Fibroblast of skin of left quadriceps (primary cell): ENCODE results near the gene SIL1.
"Not testable (repeated sequence)": the region's sequence is repeated elsewhere in the genome, so short reads cannot be mapped to it uniquely, and the experiment has no call there.

ENCODE experiments used
- DNase-seq, 2 experiments: peaks; one replicate each; pipeline ENCODE4 v3.0.0-alpha.2; 2013; ENCODE audit warnings: low read depth in 2 of 2

Gene SIL1

GRCh38 chr5:139141446-139142204 is 56.5 kb downstream of the SIL1 start:
- no peak for DNase-seq

- peak; percentile 36 to 44 for DNase-seq
Measured at GRCh38 chr5:139140591-139141071, 57.5 kb downstream of the SIL1 start.

DNA sequence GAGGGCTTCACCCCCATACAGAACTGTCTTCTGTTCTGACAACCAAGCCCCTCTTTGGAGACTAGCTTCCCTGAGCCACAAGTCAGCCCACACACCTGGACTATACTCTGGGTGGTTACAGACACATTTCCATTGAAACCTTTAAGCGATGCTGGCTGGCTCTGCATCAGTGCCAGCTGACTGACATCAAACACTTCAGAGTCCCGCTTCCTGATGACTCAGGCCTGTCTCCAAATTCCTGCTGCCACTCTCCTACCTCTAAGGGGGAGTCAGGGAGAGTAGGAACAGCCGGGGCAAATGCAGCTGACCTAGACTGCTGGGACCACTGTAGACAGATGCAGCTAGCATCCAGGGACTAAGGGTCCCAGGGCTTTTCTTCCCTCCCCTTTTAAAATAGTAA is 59.4 kb downstream of the SIL1 start:
- no peak for DNase-seq

GRCh38 chr5:139138109-139138508 is 60.1 kb downstream of the SIL1 start:
- no peak for DNase-seq

- no peak for DNase-seq
Measured at GRCh38 chr5:139137697-139138096, 60.5 kb downstream of the SIL1 start.

GRCh38 chr5:139134906-139135305 is 63.3 kb downstream of the SIL1 start:
- no peak for DNase-seq

- no peak for DNase-seq
Measured at GRCh38 chr5:139133282-139133681, 64.9 kb downstream of the SIL1 start.

- DNase-seq: no peak
Measured at GRCh38 chr5:139132515-139132914, 65.7 kb downstream of the SIL1 start.

DNA sequence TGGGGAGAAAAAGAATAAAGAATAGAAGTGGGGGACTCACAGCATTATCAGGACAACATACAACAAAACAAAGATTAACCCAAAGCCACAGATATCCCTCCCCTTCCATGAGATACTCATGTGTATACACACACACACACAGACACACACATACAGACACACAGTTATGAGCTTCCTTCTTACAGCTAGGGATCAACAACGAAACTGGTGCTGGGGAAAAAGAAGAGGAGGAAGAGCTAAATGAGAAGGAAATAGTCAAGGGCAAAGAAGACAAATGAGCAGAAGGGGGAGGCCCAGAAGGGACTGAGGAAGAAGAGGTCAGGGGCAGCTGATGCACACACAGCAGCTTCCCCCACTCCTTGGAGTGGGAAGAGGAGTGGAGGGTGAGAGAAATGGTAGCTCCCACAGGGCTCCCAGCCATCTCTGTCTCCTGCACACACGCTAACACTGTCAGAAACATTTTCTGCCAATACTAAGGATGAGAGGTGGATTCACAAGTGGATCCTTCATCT is 66.2 kb downstream of the SIL1 start:
- DNase-seq: no peak

DNA sequence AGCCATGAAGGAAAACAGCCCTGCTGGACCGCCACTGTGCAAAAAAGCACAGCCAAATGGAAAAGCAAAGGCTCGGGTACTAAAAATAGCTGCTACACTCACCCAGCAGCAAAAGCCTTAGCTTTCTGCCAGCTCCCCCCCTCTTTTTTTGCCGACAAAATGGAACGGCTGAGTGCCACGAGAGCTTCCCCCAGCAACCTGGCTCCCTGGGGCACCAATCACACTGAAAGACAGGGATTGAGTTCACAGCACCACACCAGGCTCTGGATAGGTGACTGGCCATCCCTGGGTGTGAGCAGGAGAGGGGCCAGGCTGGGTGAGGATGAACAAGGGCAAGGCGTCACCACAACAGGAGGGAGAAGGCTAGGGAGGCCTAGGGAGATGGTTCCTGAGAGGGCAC is 66.7 kb downstream of the SIL1 start:
- DNase-seq: peak in 1 of 2 experiments; percentile 22

- no peak for DNase-seq
Measured at GRCh38 chr5:139131062-139131461, 67.1 kb downstream of the SIL1 start.

DNA sequence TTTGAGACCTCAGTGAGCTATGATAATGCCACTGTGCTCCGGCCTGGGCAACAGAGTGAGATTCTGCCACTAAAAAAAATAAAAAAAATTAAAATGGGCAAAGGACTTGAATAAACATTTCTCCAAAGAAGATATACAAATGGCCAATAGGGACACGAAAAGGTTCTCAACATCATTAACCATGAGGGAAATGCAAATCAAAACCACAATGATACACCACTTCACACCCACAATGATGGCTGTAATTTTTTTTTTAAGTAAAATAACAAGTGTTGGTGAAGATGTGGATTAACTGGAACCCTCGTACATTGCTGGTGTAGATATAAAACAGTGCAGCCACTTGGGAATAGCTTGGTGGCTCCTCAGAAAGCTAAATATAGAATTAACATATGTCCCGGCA is 68.0 kb downstream of the SIL1 start:
- DNase-seq: no peak

DNA sequence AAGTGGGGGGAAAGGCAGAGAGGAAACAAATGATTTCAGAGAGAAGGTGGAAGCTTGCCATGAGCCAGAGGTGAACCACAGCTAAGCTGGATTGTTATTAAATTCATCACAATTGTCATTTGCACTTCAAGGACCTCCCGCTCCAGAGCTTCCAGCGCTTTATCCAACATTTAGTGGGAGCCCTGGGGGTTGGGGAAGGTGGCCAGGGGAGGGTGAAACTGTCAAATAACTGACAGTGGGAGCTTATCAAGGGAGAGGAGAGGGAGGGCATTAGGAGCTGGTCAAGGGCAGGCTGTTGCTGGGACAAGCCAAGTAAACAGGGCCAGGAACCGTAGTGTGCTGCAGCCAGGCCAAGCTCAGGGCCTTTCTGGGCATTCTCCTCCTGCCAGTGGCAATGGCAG is 71.5 kb downstream of the SIL1 start:
- DNase-seq: no peak

DNA sequence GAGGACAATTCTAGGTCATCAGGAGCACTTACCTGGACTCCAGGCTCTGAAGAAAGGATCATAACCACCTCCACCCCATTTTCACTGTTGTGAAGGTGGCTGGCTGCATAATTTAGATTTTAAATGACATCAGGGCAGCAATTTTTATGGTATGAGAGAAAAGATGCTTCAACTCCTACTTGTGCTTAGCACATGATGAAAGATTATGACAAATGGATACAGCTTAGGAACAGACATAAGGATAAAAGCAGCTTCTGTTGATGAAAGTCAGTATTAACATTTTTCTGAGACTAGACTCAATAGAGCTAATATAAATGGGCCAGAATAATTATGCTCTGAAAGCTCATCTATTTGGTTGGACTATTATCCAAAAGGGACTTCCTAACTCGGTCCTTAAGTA is 72.2 kb downstream of the SIL1 start:
- no peak for DNase-seq

GRCh38 chr5:139124774-139125520 is 73.2 kb downstream of the SIL1 start:
- DNase-seq: no peak

DNA sequence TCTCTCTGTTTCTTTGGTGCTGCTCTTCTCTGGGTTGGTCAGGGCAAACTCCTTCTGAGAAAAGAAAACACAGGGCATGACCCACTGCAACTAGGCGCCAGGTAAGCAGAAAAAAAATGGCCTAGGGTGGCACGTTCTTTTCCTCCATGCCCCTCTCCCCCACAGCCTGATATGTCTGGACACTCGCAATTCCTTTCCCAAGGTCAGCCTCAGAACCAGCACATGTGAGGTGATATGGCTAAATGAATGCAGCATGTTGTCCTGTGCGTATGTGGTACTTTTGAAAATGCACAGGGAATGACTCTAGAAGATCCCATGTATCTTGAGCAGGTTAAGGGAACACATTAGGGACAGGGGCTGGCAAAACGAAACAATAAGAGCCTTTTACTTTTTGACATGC is 77.0 kb downstream of the SIL1 start:
- DNase-seq: no peak

- no peak for DNase-seq
Measured at GRCh38 chr5:139120521-139120920, 77.6 kb downstream of the SIL1 start.

GRCh38 chr5:139118804-139119203 is 79.4 kb downstream of the SIL1 start:
- DNase-seq: no peak

- no peak for DNase-seq
Measured at GRCh38 chr5:139117342-139117884, 80.8 kb downstream of the SIL1 start.

DNA sequence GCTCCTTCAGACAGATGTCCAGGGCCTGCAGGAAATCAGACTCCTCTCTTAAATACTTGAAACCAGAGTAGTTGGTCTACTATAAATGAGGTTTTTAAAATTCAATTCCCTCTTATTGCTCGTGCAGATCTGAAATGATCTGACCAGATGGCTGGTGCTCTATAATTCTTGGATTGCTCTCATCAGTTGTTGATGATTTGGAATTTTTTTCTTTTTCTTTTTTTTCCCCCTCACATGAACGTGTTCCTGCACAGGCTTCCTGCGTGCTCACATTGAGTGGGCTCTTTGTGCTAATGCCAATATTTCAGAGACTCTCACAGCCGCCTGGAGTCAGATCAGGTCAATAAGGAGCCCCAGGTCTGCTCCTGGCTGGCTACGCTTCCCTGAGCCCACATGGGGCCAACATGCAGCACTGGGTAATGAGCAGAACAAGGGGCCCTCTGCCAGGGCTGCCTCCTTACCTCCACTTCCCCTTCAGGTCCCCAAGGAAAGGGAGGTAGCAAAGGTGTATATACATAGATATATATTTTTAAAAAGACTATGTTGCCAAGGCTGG is 82.0 kb downstream of the SIL1 start:
- DNase-seq: no peak

GRCh38 chr5:139113892-139114291 is 84.3 kb downstream of the SIL1 start:
- no peak for DNase-seq

GRCh38 chr5:139112362-139112761 is 85.8 kb downstream of the SIL1 start:
- DNase-seq: not testable (repeated sequence)
